Panc1 (cell line): Measurements from ENCODE around the gene TMEM109.

Experiments
- TCF7L2 ChIP-seq: IDR thresholded peaks from 2 replicates; pipeline ENCODE4 v1.6.1; 2011; ENCODE audit warnings: mild to moderate bottlenecking, low read depth, low read length, inconsistent platforms
- TF ChIP-seq, protein P1 (sequence below): fragments of 450-650 bp; IDR thresholded peaks from 2 replicates; pipeline ENCODE4 v1.5.1; 2017; ENCODE audit warnings: mild to moderate bottlenecking

GRCh38 chr11:60939855-60940254 lies 25.9 kb downstream of the TMEM109 start:
- TF ChIP-seq, protein P1, sequence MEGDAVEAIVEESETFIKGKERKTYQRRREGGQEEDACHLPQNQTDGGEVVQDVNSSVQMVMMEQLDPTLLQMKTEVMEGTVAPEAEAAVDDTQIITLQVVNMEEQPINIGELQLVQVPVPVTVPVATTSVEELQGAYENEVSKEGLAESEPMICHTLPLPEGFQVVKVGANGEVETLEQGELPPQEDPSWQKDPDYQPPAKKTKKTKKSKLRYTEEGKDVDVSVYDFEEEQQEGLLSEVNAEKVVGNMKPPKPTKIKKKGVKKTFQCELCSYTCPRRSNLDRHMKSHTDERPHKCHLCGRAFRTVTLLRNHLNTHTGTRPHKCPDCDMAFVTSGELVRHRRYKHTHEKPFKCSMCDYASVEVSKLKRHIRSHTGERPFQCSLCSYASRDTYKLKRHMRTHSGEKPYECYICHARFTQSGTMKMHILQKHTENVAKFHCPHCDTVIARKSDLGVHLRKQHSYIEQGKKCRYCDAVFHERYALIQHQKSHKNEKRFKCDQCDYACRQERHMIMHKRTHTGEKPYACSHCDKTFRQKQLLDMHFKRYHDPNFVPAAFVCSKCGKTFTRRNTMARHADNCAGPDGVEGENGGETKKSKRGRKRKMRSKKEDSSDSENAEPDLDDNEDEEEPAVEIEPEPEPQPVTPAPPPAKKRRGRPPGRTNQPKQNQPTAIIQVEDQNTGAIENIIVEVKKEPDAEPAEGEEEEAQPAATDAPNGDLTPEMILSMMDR = no peak
- TF ChIP-seq TCF7L2 = no peak
